ENCODE data around the gene RCCD1.
A peak's percentile ranks its signal among the peaks of the same experiment; 100 is the strongest.

DNA sequence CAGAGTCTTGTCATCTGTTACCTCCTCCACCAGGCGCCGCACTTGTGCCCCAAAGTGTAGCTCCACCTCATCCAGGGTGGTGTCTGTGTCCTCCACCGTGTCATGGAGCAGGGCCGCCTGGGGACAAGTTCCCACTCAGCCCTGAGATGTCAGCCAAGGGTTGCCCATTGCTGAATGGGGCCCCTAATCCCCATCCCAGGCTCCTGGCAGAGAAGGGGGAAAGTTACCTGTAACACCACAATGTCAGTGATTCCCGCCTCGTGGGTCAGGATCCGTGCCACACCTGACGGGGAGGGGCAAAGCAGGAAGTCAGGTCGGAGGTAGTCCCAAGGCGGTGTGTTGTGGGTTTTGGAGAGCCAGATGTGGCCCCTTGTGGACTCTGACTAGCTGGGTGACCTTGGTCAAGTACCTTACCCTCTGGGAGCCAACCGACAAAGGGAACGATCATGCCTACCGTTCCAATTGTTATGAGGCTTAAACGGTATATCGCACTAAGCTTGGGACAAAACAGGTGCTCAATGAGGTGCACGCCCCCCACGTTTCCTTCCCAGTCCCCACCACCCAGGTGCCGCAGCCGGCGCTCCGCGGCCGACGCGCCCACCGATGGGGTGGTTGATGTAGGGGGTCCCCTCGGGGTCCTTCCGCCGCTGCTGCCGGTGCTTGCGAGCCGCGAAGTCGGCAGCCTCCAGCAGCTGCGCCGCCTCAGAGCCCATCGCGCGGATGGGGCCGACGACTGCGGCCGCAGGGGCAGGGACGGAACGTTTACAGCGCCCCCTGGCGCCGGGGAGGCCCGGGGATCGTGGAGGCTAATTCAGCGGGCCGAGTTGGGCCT lies 22.6 kb upstream of the RCCD1 start, which contains the start of gene HDDC3:
- TF ChIP-seq, protein P1, sequence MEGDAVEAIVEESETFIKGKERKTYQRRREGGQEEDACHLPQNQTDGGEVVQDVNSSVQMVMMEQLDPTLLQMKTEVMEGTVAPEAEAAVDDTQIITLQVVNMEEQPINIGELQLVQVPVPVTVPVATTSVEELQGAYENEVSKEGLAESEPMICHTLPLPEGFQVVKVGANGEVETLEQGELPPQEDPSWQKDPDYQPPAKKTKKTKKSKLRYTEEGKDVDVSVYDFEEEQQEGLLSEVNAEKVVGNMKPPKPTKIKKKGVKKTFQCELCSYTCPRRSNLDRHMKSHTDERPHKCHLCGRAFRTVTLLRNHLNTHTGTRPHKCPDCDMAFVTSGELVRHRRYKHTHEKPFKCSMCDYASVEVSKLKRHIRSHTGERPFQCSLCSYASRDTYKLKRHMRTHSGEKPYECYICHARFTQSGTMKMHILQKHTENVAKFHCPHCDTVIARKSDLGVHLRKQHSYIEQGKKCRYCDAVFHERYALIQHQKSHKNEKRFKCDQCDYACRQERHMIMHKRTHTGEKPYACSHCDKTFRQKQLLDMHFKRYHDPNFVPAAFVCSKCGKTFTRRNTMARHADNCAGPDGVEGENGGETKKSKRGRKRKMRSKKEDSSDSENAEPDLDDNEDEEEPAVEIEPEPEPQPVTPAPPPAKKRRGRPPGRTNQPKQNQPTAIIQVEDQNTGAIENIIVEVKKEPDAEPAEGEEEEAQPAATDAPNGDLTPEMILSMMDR (IDR thresholded peaks at IDR 0.05), result peak; percentile 92
- TF ChIP-seq EZH2phosphoT487 (IDR thresholded peaks at IDR 0.05) (no peak), EZH2 (IDR thresholded peaks at IDR 0.05) (peak; percentile 50)

Measured in neural progenitor cell (in vitro differentiated cells).